Suprapubic skin (tissue), 4 donors: ENCODE data around the gene TENT4B.

Experiments used
- POLR2A ChIP-seq, 2 donors: fragments of 450-650 bp; IDR thresholded peaks; one replicate each; pipeline ENCODE4 v1.6.1; 2017; ENCODE audit warnings: antibody characterized with exemption in 2 of 2, mild to moderate bottlenecking in 2 of 2, moderate library complexity in 2 of 2
- POLR2AphosphoS5 ChIP-seq, 3 donors: sonication (generic); formaldehyde crosslinking; IDR thresholded peaks; one replicate each; pipeline ENCODE4 v1.6.1; 2017; ENCODE audit warnings: antibody characterized with exemption in 3 of 3
- TF ChIP-seq, protein P1 (sequence below), 2 donors: fragments of 200-600 bp in 1 of 2; fragments of 450-650 bp in 1 of 2; sonication (generic) in 1 of 2; IDR thresholded peaks; one replicate each; pipeline ENCODE4 v1.5.1; 2016 to 2019; ENCODE audit warnings: antibody characterized with exemption in 2 of 2, mild to moderate bottlenecking in 1 of 2, moderate library complexity in 1 of 2

DNA sequence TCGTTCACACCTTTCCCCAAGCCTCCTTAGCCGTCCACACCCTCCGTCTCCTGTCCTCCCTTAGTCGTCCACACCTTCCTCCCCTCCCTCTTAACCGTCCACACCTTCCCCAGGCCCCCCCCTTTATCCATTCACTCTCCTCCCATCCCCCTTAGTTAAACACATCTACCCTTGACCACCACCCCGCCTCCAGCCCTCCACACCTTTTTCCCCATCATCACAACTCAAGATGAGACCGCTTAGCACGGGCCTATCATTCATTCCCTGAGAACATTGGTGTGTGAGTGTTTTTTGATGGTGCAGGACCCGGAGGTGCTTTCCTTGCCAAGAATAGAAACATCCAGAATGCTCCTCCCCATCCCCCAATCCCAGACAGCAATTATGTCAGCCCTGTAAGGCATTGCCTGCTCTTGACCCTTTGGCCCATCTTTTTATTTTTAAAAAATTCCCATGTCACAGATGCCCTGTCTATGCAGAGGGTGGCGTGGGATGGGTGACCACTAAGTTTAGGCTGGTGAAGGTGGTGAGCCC lies 1.4 kb downstream of the TENT4B start:
- TF ChIP-seq, protein P1, sequence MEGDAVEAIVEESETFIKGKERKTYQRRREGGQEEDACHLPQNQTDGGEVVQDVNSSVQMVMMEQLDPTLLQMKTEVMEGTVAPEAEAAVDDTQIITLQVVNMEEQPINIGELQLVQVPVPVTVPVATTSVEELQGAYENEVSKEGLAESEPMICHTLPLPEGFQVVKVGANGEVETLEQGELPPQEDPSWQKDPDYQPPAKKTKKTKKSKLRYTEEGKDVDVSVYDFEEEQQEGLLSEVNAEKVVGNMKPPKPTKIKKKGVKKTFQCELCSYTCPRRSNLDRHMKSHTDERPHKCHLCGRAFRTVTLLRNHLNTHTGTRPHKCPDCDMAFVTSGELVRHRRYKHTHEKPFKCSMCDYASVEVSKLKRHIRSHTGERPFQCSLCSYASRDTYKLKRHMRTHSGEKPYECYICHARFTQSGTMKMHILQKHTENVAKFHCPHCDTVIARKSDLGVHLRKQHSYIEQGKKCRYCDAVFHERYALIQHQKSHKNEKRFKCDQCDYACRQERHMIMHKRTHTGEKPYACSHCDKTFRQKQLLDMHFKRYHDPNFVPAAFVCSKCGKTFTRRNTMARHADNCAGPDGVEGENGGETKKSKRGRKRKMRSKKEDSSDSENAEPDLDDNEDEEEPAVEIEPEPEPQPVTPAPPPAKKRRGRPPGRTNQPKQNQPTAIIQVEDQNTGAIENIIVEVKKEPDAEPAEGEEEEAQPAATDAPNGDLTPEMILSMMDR (IDR thresholded peaks at IDR 0.05): no peak
- no peak for TF ChIP-seq POLR2A (IDR thresholded peaks at IDR 0.05)
- TF ChIP-seq POLR2AphosphoS5 (IDR thresholded peaks at IDR 0.05): no peak
